IPS DF 6.9 (cell line): Measurements from ENCODE around the gene PTPRG.

Experiments
- DNase-seq: peaks from one replicate; pipeline ENCODE4 v3.0.0-alpha.2; 2013; ENCODE audit warnings: low read depth, low spot score
- H3K27ac ChIP-seq: one replicate; pipeline ENCODE4 v1.5.1; 2013; ENCODE audit warnings: low read length, control low read depth
- H3K27me3 ChIP-seq: 2 replicates; pipeline ENCODE4 v1.6.1; 2013; ENCODE audit warnings: mild to moderate bottlenecking, low read length; ENCODE audit not compliant: control insufficient read depth, insufficient read depth
- H3K36me3 ChIP-seq: 2 replicates; pipeline ENCODE4 v1.6.1; 2013; ENCODE audit warnings: low read length; ENCODE audit not compliant: control insufficient read depth, insufficient read depth
- H3K4me1 ChIP-seq: 2 replicates; pipeline ENCODE4 v1.6.1; 2013; ENCODE audit warnings: low read length; ENCODE audit not compliant: control insufficient read depth, insufficient read depth
- H3K4me3 ChIP-seq: 2 replicates; pipeline ENCODE4 v1.5.1; 2013; ENCODE audit warnings: mild to moderate bottlenecking, low read length
- H3K9me3 ChIP-seq: 2 replicates; pipeline ENCODE4 v1.6.1; 2013; ENCODE audit warnings: low read length, inconsistent platforms; ENCODE audit not compliant: control insufficient read depth, insufficient read depth
- WGBS: extraction: QIAGEN DNeasy Blood & Tissue Kit; methylation state at CpG from one replicate; pipeline ENCODE4 v1.1.7; 2013; ENCODE audit warnings: mixed read lengths, missing lambda C conversion rate; ENCODE audit not compliant: insufficient read length, insufficient coverage; 5-methylcytosine and 5-hydroxymethylcytosine counted together

The PTPRG gene

DNA sequence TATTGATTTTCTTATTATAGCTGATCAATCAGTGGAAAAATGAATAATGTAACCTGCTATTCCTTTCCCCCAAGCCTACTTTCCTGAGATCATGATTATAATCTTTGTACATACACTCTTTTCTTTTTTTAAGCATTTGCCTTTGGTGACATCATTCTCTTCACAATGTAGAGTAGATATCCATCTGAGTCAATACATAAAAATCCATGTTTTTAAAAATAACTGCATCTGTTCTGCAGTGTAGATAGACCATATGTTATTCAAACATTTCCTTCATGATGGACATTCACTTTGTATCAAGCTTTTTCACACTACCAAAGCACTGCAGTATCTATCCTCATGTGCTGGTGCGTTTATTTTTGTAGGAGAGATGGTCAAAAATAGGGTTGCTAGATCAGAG, 211.1 kb downstream of the PTPRG start:
- DNase-seq = no peak
- no peak overlapping the region for H3K27ac ChIP-seq
- no CpG with 5 or more reads among the region's 1 CpG for whole genome bisulfite sequencing

DNA sequence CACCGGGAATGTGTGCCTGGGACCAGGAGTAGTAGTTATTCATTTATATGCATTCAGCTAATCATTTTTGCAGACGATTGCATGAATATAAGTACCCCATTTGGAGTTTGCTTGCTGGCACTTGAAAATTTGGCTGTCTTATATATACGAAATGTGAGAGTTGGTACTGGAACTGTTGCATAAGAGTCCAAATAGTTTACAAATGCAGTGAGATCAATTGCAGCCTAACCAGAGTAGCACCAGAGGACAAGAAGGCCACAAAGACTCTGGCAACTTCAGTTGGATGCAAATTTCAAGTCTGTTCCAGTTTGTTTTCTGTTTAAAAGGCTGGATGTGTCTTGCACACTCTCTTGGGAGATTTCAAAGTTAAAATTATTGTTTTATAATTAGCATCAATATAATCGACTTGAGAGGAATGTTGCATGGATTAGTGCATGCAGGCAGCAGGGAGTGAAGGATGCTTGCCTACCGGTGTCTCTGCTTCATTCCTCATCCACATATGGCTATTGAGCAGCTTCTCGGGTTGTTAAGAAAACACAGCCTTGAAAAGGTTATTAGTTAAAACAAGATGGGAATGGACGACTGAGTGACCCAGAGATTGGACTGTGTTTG, 213.0 kb downstream of the PTPRG start:
- peaks cover 1% of the 10 kb centered on the region; the same call in 1 of the 2 replicates for H3K4me1 ChIP-seq

More for the DNA sequence above, 211.1 kb downstream of the PTPRG start:
- Histone ChIP-seq H3K4me1 (peaks cover 4% of the 10 kb centered on the region; the same call in 1 of the 2 replicates), H3K4me3 (no peak overlapping the region), H3K9me3 (no peaks in the 10 kb centered on the region), H3K27me3 (no peaks in the 10 kb centered on the region), H3K36me3 (no peaks in the 10 kb centered on the region)

DNA sequence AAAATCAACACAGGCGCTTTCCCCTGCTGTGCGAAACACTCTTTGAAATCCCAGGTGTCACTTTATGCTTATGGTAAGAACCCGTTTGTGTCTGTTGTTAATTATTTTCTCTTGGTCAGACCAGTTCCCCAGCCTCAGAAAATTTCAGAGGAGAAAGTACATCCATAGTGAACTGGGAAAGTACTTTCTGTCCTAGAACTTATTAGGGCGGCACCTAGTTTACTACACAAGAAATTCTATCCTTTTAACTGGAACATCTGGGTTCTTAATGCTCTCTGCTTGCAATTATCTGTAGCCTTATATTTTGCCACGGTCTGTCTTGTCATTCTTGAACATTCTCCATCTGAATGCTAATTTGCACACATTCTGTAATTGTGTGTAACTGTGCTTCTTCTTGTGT, 215.0 kb downstream of the PTPRG start:
- H3K4me1 ChIP-seq = no peaks in the 10 kb centered on the region
- no peak overlapping the region for H3K4me3 ChIP-seq
- no CpG with 5 or more reads among the region's 5 CpGs for WGBS
- no peaks in the 10 kb centered on the region for H3K27me3 ChIP-seq
- H3K36me3 ChIP-seq = no peaks in the 10 kb centered on the region
- no peaks in the 10 kb centered on the region for H3K9me3 ChIP-seq
- no peak for DNase-seq
- no peak overlapping the region for H3K27ac ChIP-seq

More for the DNA sequence above, 213.0 kb downstream of the PTPRG start:
- DNase-seq = no peak
- WGBS = no CpG with 5 or more reads among the region's 7 CpGs
- no peaks in the 10 kb centered on the region for H3K27me3 ChIP-seq
- H3K27ac ChIP-seq = no peak overlapping the region
- no peaks in the 10 kb centered on the region for H3K36me3 ChIP-seq
- H3K9me3 ChIP-seq = no peaks in the 10 kb centered on the region
- no peak overlapping the region for H3K4me3 ChIP-seq

DNA sequence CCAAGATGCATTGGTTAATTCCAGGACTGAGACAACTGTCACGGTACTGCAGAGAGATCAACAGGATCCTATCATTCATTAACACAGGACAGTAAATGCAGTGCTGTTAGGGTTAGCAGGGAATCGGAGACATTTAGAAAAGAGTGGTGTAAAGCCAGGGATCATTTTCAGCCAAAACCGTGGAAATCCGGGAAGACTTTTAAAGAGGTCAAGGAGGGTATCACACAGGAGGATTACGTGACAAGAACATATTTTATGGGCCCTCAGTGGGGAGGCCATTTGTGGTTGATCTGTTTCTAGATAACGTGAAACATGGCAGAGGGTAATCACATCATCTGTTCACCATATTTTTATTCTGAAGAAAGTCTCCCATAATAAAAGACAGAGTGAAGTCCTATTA, 216.1 kb downstream of the PTPRG start:
- Histone ChIP-seq H3K9me3 (no peaks in the 10 kb centered on the region), H3K36me3 (no peaks in the 10 kb centered on the region), H3K27ac (no peak overlapping the region), H3K4me3 (no peak overlapping the region), H3K4me1 (no peaks in the 10 kb centered on the region), H3K27me3 (no peaks in the 10 kb centered on the region)
- no CpG with 5 or more reads among the region's 6 CpGs for WGBS
- DNase-seq = no peak

DNA sequence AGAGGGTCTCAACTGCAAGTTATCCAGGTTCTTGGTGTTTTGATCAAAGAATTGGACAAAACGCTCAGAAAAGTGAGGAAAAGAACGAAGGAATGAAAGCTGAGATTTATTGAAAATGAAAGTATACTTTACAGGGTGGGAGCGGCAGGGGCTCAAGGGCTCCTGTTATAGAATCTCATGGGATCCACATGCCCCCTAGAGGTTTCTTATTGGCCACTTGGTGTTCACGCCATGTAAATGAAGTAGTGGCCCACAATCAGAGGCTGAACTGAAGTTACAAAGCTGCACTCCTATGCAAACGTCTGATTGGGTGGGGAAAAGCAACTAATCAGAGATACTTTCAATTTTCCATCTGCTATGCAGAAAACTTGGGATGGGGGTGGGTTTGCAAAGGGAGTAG, 216.7 kb downstream of the PTPRG start:
- H3K4me3 ChIP-seq = no peak overlapping the region
- H3K27me3 ChIP-seq = no peaks in the 10 kb centered on the region

GRCh38 chr3:61780016-61780415, 218.6 kb downstream of the PTPRG start:
- Histone ChIP-seq H3K27me3 (no peaks in the 10 kb centered on the region), H3K36me3 (no peaks in the 10 kb centered on the region), H3K4me1 (0 out of 2 replicates have a peak, but pooled peaks cover 1% of the 10 kb centered on the region), H3K4me3 (no peak overlapping the region), H3K9me3 (no peaks in the 10 kb centered on the region), H3K27ac (no peak overlapping the region)
- WGBS = no CpG with 5 or more reads among the region's 2 CpGs
- DNase-seq = no peak

More for the DNA sequence above, 216.7 kb downstream of the PTPRG start:
- Histone ChIP-seq H3K9me3 (no peaks in the 10 kb centered on the region), H3K4me1 (no peaks in the 10 kb centered on the region), H3K36me3 (no peaks in the 10 kb centered on the region), H3K27ac (no peak overlapping the region)
- no CpG with 5 or more reads among the region's 5 CpGs for WGBS
- DNase-seq = no peak

- H3K4me1 ChIP-seq = 0 out of 2 replicates have a peak, but pooled peaks cover 1% of the 10 kb centered on the region
- no peak for DNase-seq
- WGBS = no CpG with 5 or more reads among the region's 3 CpGs
- H3K27me3 ChIP-seq = no peaks in the 10 kb centered on the region
- no peaks in the 10 kb centered on the region for H3K9me3 ChIP-seq
- H3K4me3 ChIP-seq = no peak overlapping the region
- H3K27ac ChIP-seq = no peak overlapping the region
- no peaks in the 10 kb centered on the region for H3K36me3 ChIP-seq
Measured at GRCh38 chr3:61780455-61781228, 219.3 kb downstream of the PTPRG start.

DNA sequence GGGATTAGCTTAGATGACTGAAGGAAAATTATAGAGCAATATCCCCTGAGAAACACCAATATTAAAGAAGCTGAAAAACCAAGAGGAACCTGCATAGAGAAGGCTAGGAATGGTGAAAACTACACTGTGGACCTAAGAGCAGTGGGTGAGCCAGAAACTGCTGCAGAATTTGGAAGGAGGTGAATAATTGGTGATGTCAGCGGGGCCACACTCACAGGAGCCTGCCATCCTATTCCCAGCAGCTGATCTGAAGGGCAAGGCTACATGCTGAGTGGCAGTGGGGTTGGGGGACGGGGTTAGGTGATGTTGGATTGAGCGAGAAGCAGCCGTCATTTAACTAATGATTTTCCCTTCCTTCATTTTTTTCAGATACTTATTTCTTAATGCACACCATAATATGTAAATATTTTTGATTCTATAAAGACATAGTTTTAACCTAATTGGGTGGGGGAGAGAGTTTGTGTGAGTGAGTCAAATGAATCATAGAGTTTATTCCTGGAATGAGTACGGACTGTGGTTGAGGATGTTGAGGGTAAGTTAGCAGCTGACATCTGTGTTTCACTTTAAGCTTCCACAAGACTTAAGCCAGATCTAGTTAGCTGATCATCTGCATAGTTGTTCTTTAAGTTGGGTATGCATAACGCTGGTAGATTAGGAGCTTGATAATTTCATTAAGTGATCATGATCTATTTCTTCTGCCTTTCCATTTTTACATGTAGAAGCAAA, 222.8 kb downstream of the PTPRG start:
- Histone ChIP-seq H3K4me1 (0 out of 2 replicates have a peak, but pooled peaks cover 1% of the 10 kb centered on the region), H3K36me3 (no peaks in the 10 kb centered on the region), H3K9me3 (no peaks in the 10 kb centered on the region), H3K27ac (no peak overlapping the region), H3K27me3 (no peaks in the 10 kb centered on the region), H3K4me3 (no peak overlapping the region)
- no peak for DNase-seq
- WGBS = 100% methylated on average over 1 of the region's 6 CpGs

DNA sequence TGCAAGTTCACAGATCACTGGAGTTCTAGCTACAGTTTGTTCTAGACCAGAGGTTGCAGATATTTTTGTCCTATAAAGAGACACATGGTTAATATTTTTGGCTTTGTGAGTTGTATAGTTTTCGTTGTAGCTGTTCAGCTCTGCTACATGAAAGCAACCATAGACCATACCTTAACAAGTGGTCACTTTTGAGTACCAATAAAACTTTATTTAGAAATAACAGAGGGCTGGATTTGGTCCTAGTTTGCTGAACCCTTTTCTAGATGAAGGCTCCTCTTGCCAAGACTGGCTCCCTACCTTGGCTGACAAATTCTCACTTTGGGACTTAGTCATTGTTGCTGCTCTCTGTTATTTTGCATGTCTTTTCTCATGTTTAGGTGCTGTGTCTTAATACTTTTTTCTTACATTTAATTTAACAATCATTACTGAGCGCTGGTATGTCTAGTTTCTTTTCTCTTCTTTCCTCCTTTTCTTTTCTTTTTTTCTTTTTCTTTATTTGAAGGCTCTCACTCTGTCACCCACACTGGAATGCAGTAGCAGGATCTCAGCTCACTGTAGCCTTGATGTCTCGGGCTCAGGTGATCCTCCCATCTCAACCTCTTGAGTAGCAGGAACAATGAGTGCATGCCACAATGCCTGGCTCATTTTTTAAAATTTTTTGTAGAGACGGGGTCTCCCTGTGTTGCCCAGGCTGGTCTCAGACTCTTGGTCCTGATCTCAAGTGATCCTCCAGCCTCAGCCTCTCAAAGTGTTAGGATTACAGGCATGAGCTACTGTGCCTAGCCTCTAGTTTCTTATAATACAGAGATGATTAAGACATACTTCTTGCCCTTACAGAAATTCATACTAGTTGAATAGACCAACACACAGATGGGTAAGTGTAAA, 227.5 kb downstream of the PTPRG start:
- no CpG with 5 or more reads among the region's 4 CpGs for WGBS

DNA sequence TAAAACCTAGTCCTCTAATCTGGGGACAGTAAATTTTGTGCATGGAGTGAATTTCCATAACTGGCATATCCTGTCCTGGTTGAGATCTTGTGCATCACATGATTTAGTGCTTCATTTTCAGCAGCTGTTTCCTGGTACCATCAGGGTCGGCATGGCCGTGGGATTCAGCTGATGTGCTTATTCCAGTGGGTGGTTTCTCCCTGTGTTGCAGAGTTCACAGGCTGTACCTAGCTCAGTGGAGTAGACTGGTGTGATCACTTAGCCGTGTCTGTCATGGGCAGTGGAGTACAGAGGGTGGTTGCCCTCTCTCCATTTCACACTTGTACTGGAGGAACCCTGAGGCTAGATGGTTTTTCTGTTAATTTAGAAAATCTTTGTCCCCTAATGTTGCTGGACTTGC, 228.5 kb downstream of the PTPRG start:
- no peak for DNase-seq
- H3K9me3 ChIP-seq = no peaks in the 10 kb centered on the region
- H3K4me3 ChIP-seq = no peak overlapping the region
- H3K4me1 ChIP-seq = no peaks in the 10 kb centered on the region
- H3K27me3 ChIP-seq = no peaks in the 10 kb centered on the region
- no peak overlapping the region for H3K27ac ChIP-seq
- no CpG with 5 or more reads among the region's 3 CpGs for WGBS
- no peaks in the 10 kb centered on the region for H3K36me3 ChIP-seq

More for the DNA sequence above, 227.5 kb downstream of the PTPRG start:
- no peaks in the 10 kb centered on the region for H3K9me3 ChIP-seq
- H3K27ac ChIP-seq = no peak overlapping the region
- DNase-seq = no peak
- no peaks in the 10 kb centered on the region for H3K27me3 ChIP-seq
- H3K4me3 ChIP-seq = no peak overlapping the region
- H3K4me1 ChIP-seq = no peaks in the 10 kb centered on the region
- H3K36me3 ChIP-seq = no peaks in the 10 kb centered on the region
